ENCODE data around the gene BNC2. TPM values are rescaled to one million over a fixed set of nuclear protein-coding genes. Genes with fewer than 3 reads are reported as not detected.

BNC2 gene
- total RNA-seq: 7.6 and 10.4 TPM in 2 replicates

GRCh38 chr9:16870596-16871335 lies at the start of gene BNC2:
TSS of gene BNC2 (minus strand) at chr9:16870670. CDS start at chr9:16870648, 22 bp downstream.

All from bladder microvascular endothelial cell (primary cell).